Endothelial cell of umbilical vein (primary cell): ENCODE measurements around the gene HRH3.

ENCODE experiments used
- CTCF ChIP-seq, 2 donors: IDR thresholded peaks; 1 replicate in 1 of 2; 2 replicates in 1 of 2; pipeline ENCODE4 v1.5.1; 2011; ENCODE audit warnings: low read length in 2 of 2, mild to moderate bottlenecking in 2 of 2, moderate library complexity in 2 of 2, control low read depth in 1 of 2, inconsistent platforms in 1 of 2, low read depth in 1 of 2; ENCODE audit not compliant: insufficient read depth in 1 of 2; ENCODE audit errors: extremely low read depth in 1 of 2
- EZH2 ChIP-seq: IDR thresholded peaks from 2 replicates; pipeline ENCODE4 v1.6.1; 2012; ENCODE audit warnings: borderline replicate concordance, low read depth, mild to moderate bottlenecking, moderate library complexity, low read length, inconsistent platforms; ENCODE audit not compliant: severe bottlenecking
- GATA2 ChIP-seq: IDR thresholded peaks from 2 replicates; pipeline ENCODE4 v1.7.0; 2011; ENCODE audit warnings: low read depth, mild to moderate bottlenecking, moderate library complexity, mixed read lengths, low read length; ENCODE audit not compliant: insufficient read length, insufficient read depth
- JUN ChIP-seq: IDR thresholded peaks from 2 replicates; pipeline ENCODE4 v1.6.1; 2011; ENCODE audit warnings: borderline replicate concordance, low read depth; ENCODE audit not compliant: insufficient read length, insufficient read depth
- MAX ChIP-seq: IDR thresholded peaks from 2 replicates; pipeline ENCODE4 v1.6.1; 2011; ENCODE audit not compliant: insufficient read depth, insufficient read length
- MYC ChIP-seq: IDR thresholded peaks from one replicate; pipeline ENCODE4 v1.6.1; 2011; ENCODE audit warnings: mild to moderate bottlenecking, low read depth, low read length
- POLR2A ChIP-seq: IDR thresholded peaks from 2 replicates; pipeline ENCODE4 v1.6.1; 2012; ENCODE audit warnings: low read depth, mild to moderate bottlenecking, control low read depth, low read length
- POLR2AphosphoS5 ChIP-seq: IDR thresholded peaks from 2 replicates; pipeline ENCODE4 v1.6.1; 2012; ENCODE audit warnings: low read depth, mild to moderate bottlenecking, control low read depth, low read length, moderate library complexity; ENCODE audit not compliant: insufficient read depth

- TF ChIP-seq EZH2 (no peak), MAX (no peak), CTCF (IDR thresholded peaks at IDR 0.05; ENCODE audit: extremely low read depth in 1 of 2, insufficient read depth in 1 of 2, low read depth in 1 of 2, low read length in 2 of 2) (no peak), POLR2A (no peak), GATA2 (no peak), MYC (no peak), POLR2AphosphoS5 (no peak), JUN (no peak)
These were observed 24.6 kb upstream of the HRH3 start for GRCh38 chr20:62244644-62245108.
